ENCODE measurements around the gene GSTM1. TPM values are rescaled to one million over a fixed set of nuclear protein-coding genes. Genes with fewer than 3 reads are reported as not detected.

GSTM1 gene
- total RNA-seq, 2 donors from 2014 or later, result 21.6 TPM; not detected in 1

DNA sequence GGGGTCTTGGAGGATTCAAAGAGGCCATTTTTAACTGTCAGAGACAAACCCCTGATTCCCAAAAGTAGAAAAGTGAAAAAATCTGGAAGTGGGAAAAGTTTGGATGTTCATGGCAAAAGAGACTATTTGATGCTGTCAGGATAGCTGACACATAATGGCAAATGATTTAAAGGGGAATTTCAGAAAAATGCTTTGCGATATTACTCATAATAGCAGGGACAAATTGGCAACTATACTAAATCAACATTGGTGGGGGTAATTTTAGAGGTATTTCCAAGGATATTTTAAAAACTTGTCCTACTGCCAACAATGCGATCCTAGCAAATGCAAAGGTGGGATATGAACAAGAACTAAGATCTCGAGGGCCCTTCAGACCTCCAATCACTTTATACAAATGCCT lies 37.0 kb upstream of the GSTM1 start:
- no peak overlapping the region for H3K4me3 ChIP-seq
- no peaks in the 10 kb centered on the region for H3K9me3 ChIP-seq
- peaks cover 0 to 13% of the 10 kb centered on the region in 2 donors for H3K4me1 ChIP-seq
- DNase-seq (ENCODE audit: low spot score), result no peak
- H3K27ac ChIP-seq, result no peak overlapping the region
- no peaks in the 10 kb centered on the region for H3K27me3 ChIP-seq
- no peaks in the 10 kb centered on the region for H3K36me3 ChIP-seq
- TF ChIP-seq, protein P1, sequence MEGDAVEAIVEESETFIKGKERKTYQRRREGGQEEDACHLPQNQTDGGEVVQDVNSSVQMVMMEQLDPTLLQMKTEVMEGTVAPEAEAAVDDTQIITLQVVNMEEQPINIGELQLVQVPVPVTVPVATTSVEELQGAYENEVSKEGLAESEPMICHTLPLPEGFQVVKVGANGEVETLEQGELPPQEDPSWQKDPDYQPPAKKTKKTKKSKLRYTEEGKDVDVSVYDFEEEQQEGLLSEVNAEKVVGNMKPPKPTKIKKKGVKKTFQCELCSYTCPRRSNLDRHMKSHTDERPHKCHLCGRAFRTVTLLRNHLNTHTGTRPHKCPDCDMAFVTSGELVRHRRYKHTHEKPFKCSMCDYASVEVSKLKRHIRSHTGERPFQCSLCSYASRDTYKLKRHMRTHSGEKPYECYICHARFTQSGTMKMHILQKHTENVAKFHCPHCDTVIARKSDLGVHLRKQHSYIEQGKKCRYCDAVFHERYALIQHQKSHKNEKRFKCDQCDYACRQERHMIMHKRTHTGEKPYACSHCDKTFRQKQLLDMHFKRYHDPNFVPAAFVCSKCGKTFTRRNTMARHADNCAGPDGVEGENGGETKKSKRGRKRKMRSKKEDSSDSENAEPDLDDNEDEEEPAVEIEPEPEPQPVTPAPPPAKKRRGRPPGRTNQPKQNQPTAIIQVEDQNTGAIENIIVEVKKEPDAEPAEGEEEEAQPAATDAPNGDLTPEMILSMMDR (IDR thresholded peaks at IDR 0.05), result no peak

DNA sequence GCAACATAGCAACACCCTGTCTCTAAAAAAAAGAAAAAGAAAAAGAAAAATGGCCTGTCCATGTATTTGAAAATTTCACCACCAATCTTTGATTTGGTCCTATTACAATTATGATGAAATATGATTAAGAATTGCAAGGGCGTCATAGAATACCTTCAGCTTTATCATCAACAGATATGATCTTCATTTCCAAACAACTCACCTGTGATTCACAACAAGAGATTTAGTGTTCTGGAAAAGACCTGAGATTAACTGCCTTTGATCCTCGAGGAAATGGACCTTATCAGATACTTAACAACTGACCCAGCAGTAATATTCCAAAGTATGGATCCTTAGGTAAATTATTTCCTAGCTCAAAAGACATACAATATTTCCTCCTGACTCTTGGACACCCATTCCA lies 35.2 kb upstream of the GSTM1 start:
- peaks cover 0 to 18% of the 10 kb centered on the region in 2 donors for H3K4me1 ChIP-seq
- H3K36me3 ChIP-seq, result no peaks in the 10 kb centered on the region
- no peak overlapping the region for H3K27ac ChIP-seq
- DNase-seq (ENCODE audit: low spot score), result no peak
- TF ChIP-seq, protein P1 (IDR thresholded peaks at IDR 0.05), result no peak
- no peaks in the 10 kb centered on the region for H3K9me3 ChIP-seq
- no peak overlapping the region for H3K4me3 ChIP-seq
- no peaks in the 10 kb centered on the region for H3K27me3 ChIP-seq

DNA sequence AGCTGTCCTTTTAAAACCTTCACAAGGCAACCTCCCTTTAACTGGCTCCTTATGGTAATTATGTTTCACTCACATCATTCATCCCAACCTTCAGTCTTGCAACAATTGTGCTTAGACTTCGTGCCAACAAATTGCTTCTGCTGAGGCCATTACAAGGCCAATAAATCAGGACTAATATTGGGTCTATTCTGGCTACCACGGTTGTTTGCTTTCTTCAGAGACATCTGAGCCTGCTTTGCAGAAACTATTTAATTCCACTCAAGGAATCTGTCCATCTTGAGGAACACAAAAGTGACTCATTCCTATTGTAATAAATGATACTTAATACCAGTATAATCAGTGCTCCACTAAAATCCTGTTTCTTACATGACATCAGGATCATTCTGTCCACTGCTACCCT lies 34.3 kb upstream of the GSTM1 start:
- DNase-seq (ENCODE audit: low spot score), result no peak
- Histone ChIP-seq H3K27ac (no peak overlapping the region), H3K27me3 (no peaks in the 10 kb centered on the region), H3K9me3 (no peaks in the 10 kb centered on the region), H3K36me3 (no peaks in the 10 kb centered on the region), H3K4me3 (no peak overlapping the region), H3K4me1 (peaks cover 0 to 18% of the 10 kb centered on the region in 2 donors)
- TF ChIP-seq, protein P1 (IDR thresholded peaks at IDR 0.05), result no peak

DNA sequence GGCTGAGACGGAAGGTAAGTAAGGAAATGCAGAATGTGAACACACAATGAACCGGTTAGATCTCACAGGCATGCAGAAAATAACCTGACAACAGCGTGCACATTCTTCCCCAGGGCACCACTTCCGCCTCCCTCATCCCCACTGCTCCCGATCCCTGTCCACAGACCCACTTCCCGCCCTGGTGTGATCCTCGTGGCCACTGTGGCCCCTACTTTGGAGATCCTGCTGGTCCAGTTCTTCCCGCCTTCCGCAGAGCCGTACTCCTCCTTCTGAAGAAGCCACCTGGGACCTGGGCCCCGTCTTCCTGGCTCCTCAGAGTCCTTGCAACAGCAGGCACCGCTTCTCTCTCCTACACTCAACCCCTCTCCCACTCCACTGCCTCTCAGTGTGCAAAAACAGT lies 33.1 kb upstream of the GSTM1 start:
- Histone ChIP-seq H3K9me3 (no peaks in the 10 kb centered on the region), H3K27ac (no peak overlapping the region), H3K4me3 (no peak overlapping the region), H3K36me3 (peaks cover 2% of the 10 kb centered on the region), H3K27me3 (no peaks in the 10 kb centered on the region), H3K4me1 (peaks cover 0 to 18% of the 10 kb centered on the region in 2 donors)
- TF ChIP-seq, protein P1 (IDR thresholded peaks at IDR 0.05), result no peak
- peak; percentile 11 for DNase-seq (ENCODE audit: low spot score)

DNA sequence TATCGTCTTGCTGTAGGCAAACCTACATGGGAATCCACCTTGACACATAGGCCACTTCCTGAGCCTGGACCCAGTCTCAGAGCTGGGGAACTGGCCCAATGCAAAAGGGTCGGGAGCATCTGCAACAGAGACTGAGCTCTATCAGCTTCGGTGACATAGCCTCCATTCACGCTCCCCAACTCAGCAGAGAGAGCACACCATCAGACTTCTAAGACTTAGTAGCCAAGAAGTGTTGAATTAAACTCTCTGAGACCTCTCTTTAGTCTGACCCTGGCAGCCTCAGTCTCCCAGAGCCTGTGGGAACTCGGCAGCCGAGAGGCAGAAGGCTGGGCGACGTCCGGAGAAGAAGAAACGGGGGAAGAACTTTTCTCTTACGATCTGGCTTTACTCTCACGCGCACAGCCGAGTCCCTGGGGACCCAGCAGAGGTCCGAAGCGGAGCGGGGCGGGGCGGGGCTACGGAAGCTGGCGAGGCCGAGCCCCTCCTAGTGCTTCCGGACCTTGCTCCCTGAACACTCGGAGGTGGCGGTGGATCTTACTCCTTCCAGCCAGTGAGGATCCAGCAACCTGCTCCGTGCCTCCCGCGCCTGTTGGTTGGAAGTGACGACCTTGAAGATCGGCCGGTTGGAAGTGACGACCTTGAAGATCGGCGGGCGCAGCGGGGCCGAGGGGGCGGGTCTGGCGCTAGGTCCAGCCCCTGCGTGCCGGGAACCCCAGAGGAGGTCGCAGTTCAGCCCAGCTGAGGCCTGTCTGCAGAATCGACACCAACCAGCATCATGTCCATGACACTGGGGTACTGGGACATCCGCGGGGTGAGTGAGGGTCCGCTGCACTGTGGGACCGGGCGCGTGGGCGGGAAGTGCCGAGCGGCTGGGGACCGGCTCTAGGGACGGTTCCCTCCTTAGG lies 31.8 kb upstream of the GSTM1 start, which contains the start of gene GSTM4:
Gene GSTM4 (plus strand): TSS at position 485 of the 905 bp plus-strand sequence. CDS start 291 bp downstream, at position 776.
- no peaks in the 10 kb centered on the region for H3K9me3 ChIP-seq
- H3K4me3 ChIP-seq, result peak within 1 kb of the TSS; percentile 74 to 79
- TF ChIP-seq, protein P1 (IDR thresholded peaks at IDR 0.05), result peak in 1 of 2 donors; percentile 48
- DNase-seq (ENCODE audit: low spot score), result peak; percentile 90
- H3K36me3 ChIP-seq, result peaks cover 12% of the 10 kb centered on the region
- peaks cover 0 to 18% of the 10 kb centered on the region in 2 donors for H3K4me1 ChIP-seq
- no peaks in the 10 kb centered on the region for H3K27me3 ChIP-seq
- H3K27ac ChIP-seq, result peak within 1 kb of the TSS; percentile 87 to 90
